ENCODE measurements around the gene SFT2D3. TPM values are rescaled to one million over a fixed set of nuclear protein-coding genes. Genes with fewer than 3 reads are reported as not detected.

SFT2D3 gene
- total RNA-seq, 1 donor from 2014 or later: 5.6 TPM

DNA sequence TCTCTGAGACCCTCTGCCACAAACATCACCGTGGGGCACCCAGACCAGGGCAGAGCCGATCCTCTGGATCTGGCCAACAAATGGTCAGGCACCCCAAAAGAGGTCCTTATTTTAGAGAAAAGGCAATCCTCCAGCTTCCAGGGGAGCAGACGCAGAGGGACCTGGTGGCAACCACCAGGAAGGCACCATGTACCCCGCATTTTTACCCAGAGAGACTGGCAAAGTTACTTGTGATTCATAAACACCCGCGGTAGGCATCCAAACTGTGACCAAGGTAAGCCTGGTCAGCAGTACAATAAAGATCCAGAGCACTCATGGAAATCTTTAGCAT lies 36.4 kb upstream of the SFT2D3 start:
- DNase-seq: no peak

- no peak for DNase-seq
Observed at GRCh38 chr2:127665267-127665893, 35.9 kb upstream of the SFT2D3 start.

DNA sequence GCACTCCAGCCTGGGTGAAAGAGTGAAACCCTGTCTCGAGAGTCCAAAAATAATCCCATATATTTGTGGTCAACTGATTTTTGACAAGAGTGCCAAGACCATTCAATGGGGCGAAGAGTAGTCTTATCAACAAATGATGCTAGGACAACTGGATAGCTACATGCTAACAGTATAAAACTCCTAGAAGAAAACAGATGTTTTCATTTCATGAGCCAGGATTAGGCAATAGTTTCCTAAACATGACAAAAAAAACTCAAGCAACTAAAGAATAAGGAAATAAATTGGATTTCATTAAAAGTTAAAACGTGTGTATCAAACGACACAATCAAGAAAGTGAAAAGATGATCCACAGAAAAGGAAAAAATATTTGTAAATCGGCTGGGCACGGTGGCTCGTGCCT lies 32.2 kb upstream of the SFT2D3 start:
- no peak for DNase-seq

DNA sequence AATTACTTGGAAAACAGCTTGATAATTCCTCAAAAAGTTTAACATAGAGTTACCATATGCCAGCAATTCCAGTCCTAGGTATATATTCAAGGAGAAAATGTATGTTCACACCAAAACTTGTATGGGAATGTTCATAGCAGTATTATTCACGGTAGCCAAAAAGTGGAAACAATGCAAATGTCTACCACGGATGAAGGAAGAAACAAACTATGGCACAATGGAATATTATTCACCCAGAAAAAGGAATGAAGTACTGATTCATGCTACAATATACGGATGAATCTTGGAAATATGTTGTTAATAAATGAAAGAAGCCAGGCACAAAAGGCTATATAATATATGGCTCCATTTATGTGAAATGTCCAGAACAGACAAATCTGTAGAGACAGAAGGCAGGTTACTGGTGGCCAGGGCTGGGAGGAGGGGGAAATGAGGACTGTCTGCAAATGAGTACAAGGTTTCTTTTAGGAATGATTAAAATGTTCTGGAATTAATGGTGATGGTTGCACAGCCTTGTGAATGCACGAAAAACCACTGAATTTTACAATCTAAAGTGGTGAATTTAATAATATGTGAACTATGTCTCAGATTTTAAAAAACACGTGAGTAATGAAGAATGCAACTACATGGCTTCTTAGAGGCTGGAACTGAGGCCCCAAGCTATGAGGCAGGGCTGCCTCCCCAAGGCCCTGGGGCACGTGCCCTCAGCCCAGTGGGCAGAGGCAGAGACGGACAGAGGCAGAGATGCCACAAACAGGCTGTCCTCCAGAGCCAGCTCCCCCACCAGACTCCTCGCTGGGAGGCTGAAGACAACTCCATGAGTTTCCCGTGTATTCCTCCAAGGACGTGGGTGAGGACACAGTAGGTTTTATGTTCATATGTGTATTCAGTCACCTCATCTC lies 31.0 kb upstream of the SFT2D3 start:
- DNase-seq: no peak

- DNase-seq: no peak
Observed at GRCh38 chr2:127670957-127671290, 30.4 kb upstream of the SFT2D3 start.

DNA sequence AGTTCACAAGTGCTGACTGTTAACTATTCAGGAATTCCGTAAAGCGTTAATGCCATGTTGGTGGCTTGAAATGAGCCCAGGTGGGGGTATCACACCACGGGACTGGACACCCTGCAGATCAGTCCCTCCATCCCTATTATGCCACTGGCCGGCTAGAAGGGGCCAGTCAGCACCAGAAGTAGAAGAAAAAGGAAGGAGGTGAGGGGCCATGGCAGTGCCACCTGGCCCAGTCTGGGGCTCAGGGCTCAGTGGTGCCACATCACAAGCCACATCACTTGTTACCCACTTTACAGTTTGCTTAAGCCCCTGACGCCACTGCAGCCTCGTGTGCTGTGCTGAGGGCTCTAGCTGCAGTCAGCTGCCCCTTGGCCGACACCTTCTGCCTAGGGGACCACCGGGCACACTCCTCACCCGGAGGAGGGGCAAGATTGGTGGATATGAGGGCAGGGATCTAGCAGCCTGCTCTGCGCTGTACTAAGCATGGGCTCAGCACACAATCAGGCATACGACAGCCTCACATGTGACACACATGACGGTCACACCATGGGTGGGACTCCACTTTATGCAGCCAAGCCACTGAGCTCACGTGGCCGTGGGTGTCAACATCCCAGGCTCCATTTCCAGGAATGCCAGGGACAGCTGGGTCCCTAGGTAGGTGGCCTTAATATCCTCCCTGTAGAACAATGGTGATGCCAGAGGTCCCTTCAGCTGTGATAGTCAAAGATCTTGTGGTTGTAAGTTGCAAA lies 29.6 kb upstream of the SFT2D3 start:
- DNase-seq: no peak

DNA sequence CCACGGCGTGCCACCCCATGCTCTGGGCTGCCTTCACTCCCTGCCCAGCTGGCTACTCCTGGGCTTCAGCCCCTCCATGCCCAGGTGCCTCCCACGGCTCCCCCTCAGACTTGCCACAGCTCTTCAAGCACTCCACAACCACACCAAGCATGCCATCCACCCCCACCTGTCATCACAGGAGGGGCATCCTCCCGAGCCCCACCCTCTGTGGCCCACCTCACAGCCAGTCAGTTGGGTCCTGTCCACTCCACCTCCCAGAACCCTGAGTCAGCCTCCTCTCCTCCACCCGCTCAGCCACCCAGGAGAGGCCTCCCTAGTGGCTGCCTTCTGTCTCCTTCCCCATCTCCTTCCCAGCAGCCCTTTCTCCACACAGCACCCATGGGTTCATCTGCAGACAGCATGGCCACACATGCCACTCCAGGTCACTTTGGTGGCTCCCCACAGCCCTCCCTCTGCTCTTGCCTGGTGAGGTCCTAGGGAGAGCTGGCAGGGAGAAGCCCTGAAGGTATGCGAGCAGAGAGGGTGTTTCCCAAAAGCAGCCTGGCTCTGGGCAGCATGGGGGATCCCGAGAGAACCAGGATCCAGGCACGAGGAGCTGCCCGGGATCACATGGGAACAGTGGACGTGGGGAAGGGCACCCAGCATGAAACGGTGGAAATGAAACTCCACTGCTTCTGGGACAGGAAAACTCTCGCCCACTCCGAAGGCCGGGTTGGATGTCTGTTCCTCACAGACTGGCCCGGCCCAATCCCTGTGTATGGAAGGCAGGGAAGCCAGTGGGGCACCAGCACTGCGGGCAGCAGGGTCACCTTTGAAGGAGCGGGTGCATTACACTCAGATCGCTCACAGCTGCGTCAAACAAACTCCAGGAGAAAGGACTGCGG lies 28.7 kb upstream of the SFT2D3 start:
- no peak for DNase-seq

DNA sequence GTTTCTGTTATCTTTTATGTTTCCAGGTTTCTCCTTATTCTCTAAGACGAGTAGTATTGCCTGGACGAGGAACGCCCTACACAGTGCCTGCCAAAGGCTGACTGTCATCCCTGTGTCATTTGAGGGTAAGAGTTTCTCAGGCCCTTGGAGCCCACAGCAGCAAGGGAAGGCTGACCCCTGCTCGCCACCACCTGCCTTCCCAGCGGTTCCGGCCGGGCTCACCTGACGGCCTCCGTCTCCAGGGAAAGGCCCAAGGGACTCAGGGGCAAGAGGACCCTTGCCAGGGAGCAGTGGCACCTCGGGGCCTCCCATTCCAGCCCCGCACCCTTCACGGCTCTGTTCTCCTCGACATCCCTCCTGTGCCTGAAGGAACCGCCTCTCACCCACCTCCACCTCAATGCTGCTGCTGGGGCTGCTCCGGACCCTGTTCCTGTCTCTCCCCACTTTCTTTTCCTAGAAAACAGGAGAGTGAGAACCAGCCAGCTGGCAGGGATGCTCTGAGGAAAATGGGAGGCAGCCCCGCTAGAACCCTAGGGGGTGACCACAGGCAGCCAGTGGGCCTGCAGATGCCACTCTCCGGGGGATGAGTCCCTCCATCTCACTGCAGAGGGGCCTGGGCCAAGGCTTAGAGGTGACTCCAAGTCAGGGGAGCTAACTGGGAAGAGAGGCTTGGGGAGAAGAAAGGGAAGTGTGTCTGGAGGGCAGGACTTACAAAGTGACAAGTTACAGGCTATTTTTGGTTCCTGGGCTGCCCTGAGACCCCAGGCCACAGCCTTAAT lies 27.8 kb upstream of the SFT2D3 start:
- DNase-seq: no peak

DNA sequence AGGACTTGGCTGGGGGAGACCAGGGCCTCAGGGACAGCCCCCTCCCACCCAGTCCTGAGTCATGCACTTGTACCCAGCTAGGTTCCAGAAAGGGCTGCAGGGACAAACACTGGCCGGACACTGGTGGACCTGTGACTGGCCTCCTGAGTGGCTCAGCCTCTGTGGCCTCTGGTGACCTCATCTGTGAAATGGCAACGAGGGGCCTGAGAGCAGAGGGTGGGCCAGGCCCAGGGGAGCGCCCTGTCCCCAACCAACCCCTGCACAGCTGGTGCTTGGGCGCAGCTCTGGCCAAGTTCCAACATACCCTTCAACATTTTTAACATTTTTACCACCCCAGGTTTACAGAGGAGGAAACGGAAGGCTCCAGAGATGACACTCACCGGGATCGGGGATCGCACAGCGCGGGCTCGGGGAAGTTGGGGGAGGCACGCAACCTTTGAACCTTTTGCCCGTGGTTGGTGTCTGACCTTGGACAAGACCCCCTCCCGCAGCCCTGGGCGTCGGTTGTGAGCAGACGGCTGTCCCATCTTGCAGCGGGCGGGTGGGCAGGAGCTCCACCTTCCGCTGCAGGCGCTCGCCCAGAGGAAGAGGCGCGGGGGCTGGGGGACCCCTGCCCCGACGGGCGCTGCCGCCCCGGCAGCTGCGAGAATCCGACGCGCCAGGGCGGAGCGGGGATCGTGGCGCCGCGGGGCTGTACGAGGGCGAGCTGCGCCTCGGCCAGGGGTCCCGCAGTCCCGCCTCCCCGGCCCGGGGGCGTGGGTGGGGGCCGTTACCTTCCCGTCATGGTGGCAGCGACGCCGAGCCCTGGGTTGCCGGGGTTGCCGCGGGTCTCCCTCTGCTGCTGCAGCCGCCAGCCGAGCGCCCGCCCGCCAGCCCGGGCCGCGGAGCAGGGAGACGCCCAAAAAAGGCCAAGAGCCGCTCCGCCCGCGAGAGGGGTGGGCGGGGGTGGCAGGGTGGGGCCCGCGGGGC lies 26.8 kb upstream of the SFT2D3 start:
- DNase-seq: no peak

- DNase-seq: no peak
Observed at GRCh38 chr2:127675331-127676261, 25.7 kb upstream of the SFT2D3 start, which contains the start of gene LIMS2. Gene LIMS2 (minus strand): TSS chr2:127675530. CDS start chr2:127675024, 506 bp downstream.

DNA sequence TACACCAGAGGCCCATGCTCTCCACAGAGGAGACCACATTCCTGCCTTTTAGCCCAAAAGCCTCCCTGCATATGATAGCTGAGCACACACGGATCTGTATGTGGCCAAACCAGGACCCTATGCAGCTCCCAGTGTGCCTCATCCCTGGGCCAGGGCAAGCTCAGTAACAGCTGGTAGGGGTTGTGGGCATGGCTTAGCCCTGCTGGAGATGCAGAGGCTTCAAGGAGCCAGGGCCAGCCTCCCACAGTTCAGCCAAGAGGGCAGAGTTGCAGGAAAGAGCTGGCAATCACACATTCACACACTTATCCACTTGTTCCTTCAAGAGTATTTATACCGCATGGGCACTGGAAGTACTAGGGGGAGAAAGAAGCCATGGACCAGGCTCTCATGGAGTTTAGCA lies 24.4 kb upstream of the SFT2D3 start:
- no peak for DNase-seq

GRCh38 chr2:127678531-127678930 lies 22.8 kb upstream of the SFT2D3 start:
- DNase-seq: no peak

DNA sequence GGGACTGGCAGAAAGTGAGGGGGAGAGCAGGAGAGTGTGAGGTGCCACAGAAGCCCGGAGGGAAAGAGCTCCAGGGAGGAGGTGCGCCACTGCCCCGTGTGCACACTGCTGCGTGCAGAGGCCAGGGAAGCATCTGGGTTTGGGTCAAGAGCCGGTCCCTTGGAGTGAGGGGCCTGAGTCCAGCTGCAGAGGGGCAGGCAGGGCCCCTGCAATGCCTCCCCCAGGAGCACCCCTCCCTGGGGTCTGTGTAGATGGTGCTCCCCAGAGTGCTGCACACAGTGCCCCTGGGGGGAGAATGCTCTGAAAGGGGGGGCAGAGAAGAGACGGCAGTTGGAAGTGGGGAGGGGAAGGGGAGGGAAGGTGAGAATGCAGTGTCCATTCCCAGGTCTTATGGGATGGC lies 22.3 kb upstream of the SFT2D3 start:
- DNase-seq: no peak

DNA sequence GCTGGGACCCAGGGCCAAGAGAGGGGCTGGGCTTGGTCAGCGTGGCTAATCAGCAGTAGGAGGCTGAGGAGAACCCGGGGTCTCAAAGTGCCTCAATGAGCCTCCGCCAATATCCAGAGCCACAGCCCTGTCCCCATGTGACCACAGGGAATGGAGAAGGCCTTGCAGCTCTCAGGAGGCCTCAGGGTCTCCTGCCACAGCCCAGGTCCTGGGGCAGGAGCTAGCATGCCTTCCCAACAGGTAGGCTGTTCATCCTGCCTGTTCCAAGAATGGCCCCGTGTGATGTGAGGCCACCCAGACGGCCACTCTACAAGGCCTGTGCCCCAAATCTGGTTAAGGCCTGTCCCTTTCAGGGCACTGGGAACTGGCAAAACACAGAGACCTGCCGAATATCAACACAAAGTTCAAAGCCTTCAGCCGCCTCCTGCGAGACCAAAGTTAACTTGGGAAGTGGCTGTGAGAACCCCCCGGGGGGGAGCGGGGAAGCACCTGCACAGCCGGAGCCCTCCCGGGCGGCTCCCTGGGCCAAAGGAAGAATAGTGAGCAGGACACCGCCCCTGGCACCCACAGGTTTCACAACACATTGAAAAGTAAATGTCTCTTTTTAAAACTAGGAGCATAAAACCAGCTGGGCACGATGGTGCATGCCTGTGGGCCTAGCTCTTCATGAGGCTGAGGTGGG lies 21.5 kb upstream of the SFT2D3 start:
- no peak for DNase-seq

- DNase-seq: no peak
Observed at GRCh38 chr2:127680706-127681287, 20.5 kb upstream of the SFT2D3 start.

DNA sequence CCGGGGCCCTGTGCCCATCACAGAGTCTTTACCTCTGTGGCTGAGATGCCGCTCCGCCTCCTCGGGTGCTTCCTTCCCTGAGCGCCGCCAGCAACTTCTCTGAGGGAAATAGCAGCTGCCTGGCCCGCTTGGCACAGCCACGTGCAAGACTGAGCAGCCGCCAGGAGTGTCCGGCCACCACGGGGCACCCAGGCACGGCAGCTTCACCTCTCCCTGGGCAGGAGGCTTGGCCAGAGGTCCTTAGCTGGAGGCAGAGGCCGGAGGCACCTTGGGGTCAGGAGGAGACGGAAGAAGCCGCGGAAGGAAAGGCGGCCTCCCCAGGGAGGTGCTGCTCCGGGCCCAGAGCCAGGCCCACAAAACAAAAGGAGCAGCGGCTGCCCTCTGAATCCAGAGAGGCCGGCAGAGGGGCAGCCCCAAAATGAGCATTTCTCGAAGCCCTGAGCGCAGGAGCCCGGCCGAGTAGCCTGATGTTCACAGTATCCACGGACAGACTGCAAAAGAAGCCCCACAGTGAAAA lies 20.0 kb upstream of the SFT2D3 start:
- no peak for DNase-seq

- DNase-seq: no peak
Observed at GRCh38 chr2:127681976-127682857, 19.1 kb upstream of the SFT2D3 start.
